C4-2B (cell line): Measurements from ENCODE around the gene CRMP1.

ENCODE experiments used
- H3K27ac ChIP-seq: fragments of 450-650 bp; 2 replicates; pipeline ENCODE4 v1.5.1; 2017
- CTCF ChIP-seq: fragments of 450-650 bp; conservative IDR thresholded peaks from 2 replicates; pipeline ENCODE4 v1.5.1; 2017; ENCODE audit warnings: mild to moderate bottlenecking
- ZFX ChIP-seq: fragments of 450-650 bp; IDR thresholded peaks from 2 replicates; pipeline ENCODE4 v1.6.1; 2017

The CRMP1 gene

GRCh38 chr4:5852523-5853202, 40.2 kb downstream of the CRMP1 start:
- H3K27ac ChIP-seq: no peak overlapping the region
- TF ChIP-seq CTCF (no peak), ZFX (no peak)

- no peak for TF ChIP-seq ZFX
- TF ChIP-seq CTCF: no peak
- no peak overlapping the region for H3K27ac ChIP-seq
Measured at GRCh38 chr4:5851637-5852301, 41.1 kb downstream of the CRMP1 start.

GRCh38 chr4:5845035-5845905, 47.6 kb downstream of the CRMP1 start:
- H3K27ac ChIP-seq: no peak overlapping the region
- TF ChIP-seq CTCF: no peak
- no peak for TF ChIP-seq ZFX

- TF ChIP-seq CTCF: no peak
- no peak for TF ChIP-seq ZFX
Measured at GRCh38 chr4:5843573-5844530, 49.0 kb downstream of the CRMP1 start.

GRCh38 chr4:5842456-5842855, 50.4 kb downstream of the CRMP1 start:
- TF ChIP-seq CTCF: no peak
- no peak for TF ChIP-seq ZFX
- no peak overlapping the region for H3K27ac ChIP-seq

More at GRCh38 chr4:5843573-5844530, 49.0 kb downstream of the CRMP1 start:
- no peak overlapping the region for H3K27ac ChIP-seq

- H3K27ac ChIP-seq: no peak overlapping the region
- TF ChIP-seq ZFX (no peak), CTCF (no peak)
Measured at GRCh38 chr4:5839751-5840674, 52.9 kb downstream of the CRMP1 start.
